ENCODE measurements around the gene HEG1. TPM values are rescaled to one million over a fixed set of nuclear protein-coding genes. Genes with fewer than 3 reads are reported as not detected.
"Not testable (repeated sequence)": the region's sequence is repeated elsewhere in the genome, so short reads cannot be mapped to it uniquely, and the experiment has no call there.

HEG1 gene
- total and polyA plus RNA-seq, 2 donors = 32.9 to 42.1 TPM

DNA sequence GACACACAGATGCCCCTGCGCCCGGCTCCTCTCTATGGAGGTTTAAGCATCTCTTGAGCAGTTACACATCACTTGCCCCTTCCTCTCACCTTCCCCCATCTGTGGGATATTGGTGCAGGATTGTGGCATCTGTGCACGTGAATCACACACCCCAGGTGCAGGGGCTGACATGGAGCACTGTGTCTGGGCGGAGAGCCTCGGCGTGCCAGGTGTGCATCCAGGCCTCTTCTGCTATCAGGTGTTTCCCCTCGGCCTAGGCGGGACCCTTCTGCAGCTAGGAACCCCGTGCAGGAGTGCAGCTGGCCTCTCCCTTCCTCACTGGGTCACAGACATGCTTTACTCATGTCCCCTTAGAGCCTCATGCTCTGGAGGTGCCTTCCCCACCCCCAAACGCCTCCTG, 87.8 kb downstream of the HEG1 start:
- H3K4me3 ChIP-seq (ENCODE audit: low read depth, low read length) = no peak overlapping the region
- 91% methylated on average over 10 of the region's 10 CpGs for WGBS

DNA sequence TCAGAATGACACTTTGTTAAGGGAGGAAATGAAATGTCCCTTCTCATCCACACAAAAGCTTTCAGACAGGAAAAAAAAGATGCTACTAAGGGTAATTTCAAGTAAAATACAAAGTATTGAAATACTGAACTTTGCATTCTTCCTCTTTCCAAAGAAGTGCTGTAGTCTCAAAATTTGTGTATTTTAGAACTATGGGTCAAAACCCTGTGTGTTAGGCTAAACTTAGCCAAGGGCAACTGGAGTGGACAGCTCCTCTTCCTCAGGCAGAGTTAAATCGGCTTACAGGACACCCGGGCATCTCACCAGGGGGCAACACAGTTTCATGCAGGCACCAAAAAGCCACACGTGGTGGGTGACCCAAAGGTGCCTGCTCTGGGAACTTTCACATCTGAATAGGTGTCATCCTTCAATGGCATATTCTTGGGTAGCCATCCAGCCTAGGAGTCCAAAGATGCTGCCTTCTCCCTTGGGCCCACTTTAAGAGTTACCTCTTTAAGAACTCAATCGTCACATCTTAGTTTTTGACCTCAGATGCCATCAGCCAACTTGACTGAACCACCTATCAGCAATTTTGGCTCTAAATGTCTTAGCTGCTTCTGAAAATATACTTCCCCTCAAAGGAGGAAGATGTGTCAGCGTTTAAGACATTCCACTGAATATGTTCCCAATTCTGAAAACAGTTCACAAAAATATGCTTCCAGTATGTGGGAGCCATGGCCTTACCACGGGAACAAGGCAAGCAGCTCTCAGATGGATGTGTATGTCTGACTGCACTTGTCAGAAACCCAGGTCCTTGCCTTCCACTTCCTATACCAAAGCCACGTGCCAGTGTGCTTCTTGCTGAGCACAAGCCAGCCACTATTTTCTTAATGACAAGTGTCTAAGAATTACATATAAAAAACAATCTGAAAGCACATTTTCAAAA, 89.0 kb downstream of the HEG1 start:
- no peak for DNase-seq (ENCODE audit: extremely low spot score)
- Histone ChIP-seq H3K4me1 (ENCODE audit: insufficient read depth) (no peaks in the 10 kb centered on the region), H3K4me3 (ENCODE audit: low read depth, low read length) (no peak overlapping the region), H3K27ac (ENCODE audit: low read depth) (no peak overlapping the region), H3K36me3 (ENCODE audit: insufficient read depth) (no peaks in the 10 kb centered on the region)
- 82% methylated on average over 7 of the region's 7 CpGs for WGBS

More for the DNA sequence above, 87.8 kb downstream of the HEG1 start:
- H3K4me1 ChIP-seq (ENCODE audit: insufficient read depth) = no peaks in the 10 kb centered on the region
- no peak overlapping the region for H3K27ac ChIP-seq (ENCODE audit: low read depth)
- no peak for DNase-seq (ENCODE audit: extremely low spot score)
- no peaks in the 10 kb centered on the region for H3K36me3 ChIP-seq (ENCODE audit: insufficient read depth)

DNA sequence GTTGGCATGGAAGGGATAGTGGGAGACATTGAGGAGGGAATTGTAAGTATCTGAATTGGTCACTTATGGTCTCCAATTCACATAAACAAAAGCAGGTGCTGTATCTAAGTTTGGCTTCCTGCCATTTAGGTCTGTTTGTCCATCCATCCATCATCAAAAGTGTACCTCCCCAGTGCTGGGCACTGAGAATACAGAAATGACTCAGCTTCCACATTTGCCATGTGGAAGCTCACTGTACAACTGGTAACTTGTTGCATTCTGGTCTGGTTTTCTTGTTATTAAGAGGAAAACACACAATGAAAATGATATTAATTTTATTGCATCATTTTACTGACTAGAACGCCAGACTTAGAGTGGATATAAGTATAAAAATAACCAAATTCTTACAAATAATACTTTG, 90.4 kb downstream of the HEG1 start:
- no peaks in the 10 kb centered on the region for H3K4me1 ChIP-seq (ENCODE audit: insufficient read depth)
- no peak overlapping the region for H3K4me3 ChIP-seq (ENCODE audit: low read depth, low read length)
- WGBS = 82% methylated on average over 1 of the region's 1 CpG
- no peak overlapping the region for H3K27ac ChIP-seq (ENCODE audit: low read depth)
- H3K36me3 ChIP-seq (ENCODE audit: insufficient read depth) = no peaks in the 10 kb centered on the region
- DNase-seq (ENCODE audit: extremely low spot score) = no peak

DNA sequence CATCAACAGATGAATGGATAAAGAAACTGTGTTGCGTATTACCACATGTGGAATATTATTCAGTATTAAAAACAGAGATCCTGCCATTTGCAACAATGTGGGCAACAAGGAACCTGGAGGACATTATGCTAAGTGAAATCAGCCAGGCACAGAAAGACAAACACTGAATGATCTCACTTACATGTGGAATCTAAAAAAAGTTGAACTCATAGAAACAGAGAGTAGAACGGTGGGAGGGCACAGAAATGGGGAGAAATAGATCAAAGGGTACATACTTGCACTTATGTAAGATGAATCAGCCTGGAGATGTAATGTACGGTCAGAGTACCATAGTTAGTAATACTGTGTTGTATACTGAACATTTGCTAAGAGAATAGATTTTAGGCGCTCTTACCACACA, 91.4 kb downstream of the HEG1 start:
- Histone ChIP-seq H3K4me3 (ENCODE audit: low read depth, low read length) (no peak overlapping the region), H3K4me1 (ENCODE audit: insufficient read depth) (no peaks in the 10 kb centered on the region), H3K27ac (ENCODE audit: low read depth) (no peak overlapping the region), H3K36me3 (ENCODE audit: insufficient read depth) (no peaks in the 10 kb centered on the region)
- 69% methylated on average over 4 of the region's 4 CpGs for WGBS
- no peak for DNase-seq (ENCODE audit: extremely low spot score)

GRCh38 chr3:124963755-124964154, 92.0 kb downstream of the HEG1 start:
- Histone ChIP-seq H3K36me3 (ENCODE audit: insufficient read depth) (no peaks in the 10 kb centered on the region), H3K4me3 (ENCODE audit: low read depth, low read length) (no peak overlapping the region), H3K4me1 (ENCODE audit: insufficient read depth) (peaks cover 1% of the 10 kb centered on the region), H3K27ac (ENCODE audit: low read depth) (no peak overlapping the region)
- WGBS = 46% methylated on average over 3 of the region's 3 CpGs
- no peak for DNase-seq (ENCODE audit: extremely low spot score)

- DNase-seq (ENCODE audit: extremely low spot score) = no peak
- Histone ChIP-seq H3K4me1 (ENCODE audit: insufficient read depth) (peaks cover 1% of the 10 kb centered on the region), H3K27ac (ENCODE audit: low read depth) (no peak overlapping the region), H3K4me3 (ENCODE audit: low read depth, low read length) (no peak overlapping the region), H3K36me3 (ENCODE audit: insufficient read depth) (no peaks in the 10 kb centered on the region)
- WGBS = 96% methylated on average over 2 of the region's 2 CpGs
These were observed 93.3 kb downstream of the HEG1 start for GRCh38 chr3:124962403-124962940.

- no peak overlapping the region for H3K4me3 ChIP-seq (ENCODE audit: low read depth, low read length)
- DNase-seq (ENCODE audit: extremely low spot score) = no peak
- H3K27ac ChIP-seq (ENCODE audit: low read depth) = no peak overlapping the region
- no peaks in the 10 kb centered on the region for H3K36me3 ChIP-seq (ENCODE audit: insufficient read depth)
- WGBS = 73% methylated on average over 5 of the region's 5 CpGs
- H3K4me1 ChIP-seq (ENCODE audit: insufficient read depth) = peaks cover 1% of the 10 kb centered on the region
These were observed 95.1 kb downstream of the HEG1 start for GRCh38 chr3:124960698-124961097.

DNA sequence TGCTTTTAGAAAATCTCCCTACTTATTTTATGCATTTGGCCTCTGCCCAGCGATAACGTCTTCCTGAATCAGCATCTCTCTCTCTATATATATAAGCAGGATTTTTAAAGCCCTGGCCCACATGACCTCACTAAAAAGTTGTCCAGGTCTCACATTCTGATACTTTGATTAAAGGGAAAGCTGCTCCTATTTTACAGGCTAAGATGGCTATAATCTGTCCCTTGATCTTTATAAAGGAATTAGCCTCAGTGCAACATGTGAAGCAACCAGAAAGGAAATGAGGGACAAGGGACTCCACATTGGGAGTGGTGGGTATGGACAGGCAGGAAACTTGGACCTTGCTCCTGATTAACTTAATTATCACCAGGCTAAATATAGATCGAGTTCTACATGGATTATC, 95.7 kb downstream of the HEG1 start:
- Histone ChIP-seq H3K36me3 (ENCODE audit: insufficient read depth) (no peaks in the 10 kb centered on the region), H3K4me3 (ENCODE audit: low read depth, low read length) (no peak overlapping the region), H3K27ac (ENCODE audit: low read depth) (no peak overlapping the region), H3K4me1 (ENCODE audit: insufficient read depth) (peaks cover 1% of the 10 kb centered on the region)
- 40% methylated on average over 3 of the region's 3 CpGs for WGBS
- DNase-seq (ENCODE audit: extremely low spot score) = no peak

DNA sequence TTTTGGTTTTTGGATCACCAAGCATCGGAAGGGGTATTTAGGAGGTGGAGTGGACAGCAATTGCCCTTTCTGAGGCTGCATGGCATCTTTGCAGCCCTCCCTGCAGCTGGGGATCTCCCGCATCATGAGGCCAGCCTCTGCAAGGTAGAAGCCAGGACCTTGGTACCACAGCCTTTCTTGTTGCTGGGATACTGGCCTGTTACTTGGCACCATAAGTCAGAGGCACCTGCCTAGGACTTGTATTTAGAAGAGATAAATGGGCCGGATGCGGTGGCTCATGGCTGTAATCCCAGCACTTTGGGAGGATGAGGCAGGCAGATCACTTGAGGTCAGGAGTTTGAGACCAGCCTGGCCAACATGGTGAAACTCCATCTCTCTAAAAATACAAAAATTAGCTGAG, 97.8 kb downstream of the HEG1 start:
- not testable (repeated sequence) for H3K27ac ChIP-seq (ENCODE audit: low read depth); H3K4me1 ChIP-seq (ENCODE audit: insufficient read depth); H3K4me3 ChIP-seq (ENCODE audit: low read depth, low read length); H3K36me3 ChIP-seq (ENCODE audit: insufficient read depth); DNase-seq (ENCODE audit: extremely low spot score)
- WGBS = 90% methylated on average over 4 of the region's 4 CpGs

GRCh38 chr3:124952282-124952855, 103.4 kb downstream of the HEG1 start:
- WGBS = 73% methylated on average over 5 of the region's 5 CpGs

GRCh38 chr3:124951511-124952281, 104.1 kb downstream of the HEG1 start:
- Histone ChIP-seq H3K4me1 (ENCODE audit: insufficient read depth) (no peaks in the 10 kb centered on the region), H3K36me3 (ENCODE audit: insufficient read depth) (no peaks in the 10 kb centered on the region), H3K27ac (ENCODE audit: low read depth) (no peak overlapping the region), H3K4me3 (ENCODE audit: low read depth, low read length) (no peak overlapping the region)
- WGBS = 84% methylated on average over 8 of the region's 8 CpGs
- DNase-seq (ENCODE audit: extremely low spot score) = no peak

More at GRCh38 chr3:124952282-124952855, 103.4 kb downstream of the HEG1 start:
- no peaks in the 10 kb centered on the region for H3K36me3 ChIP-seq (ENCODE audit: insufficient read depth)
- no peak for DNase-seq (ENCODE audit: extremely low spot score)
- no peaks in the 10 kb centered on the region for H3K4me1 ChIP-seq (ENCODE audit: insufficient read depth)
- no peak overlapping the region for H3K27ac ChIP-seq (ENCODE audit: low read depth)
- H3K4me3 ChIP-seq (ENCODE audit: low read depth, low read length) = no peak overlapping the region

- no peak for DNase-seq (ENCODE audit: extremely low spot score)
- WGBS = 73% methylated on average over 3 of the region's 3 CpGs
- Histone ChIP-seq H3K36me3 (ENCODE audit: insufficient read depth) (no peaks in the 10 kb centered on the region), H3K4me1 (ENCODE audit: insufficient read depth) (no peaks in the 10 kb centered on the region), H3K27ac (ENCODE audit: low read depth) (no peak overlapping the region), H3K4me3 (ENCODE audit: low read depth, low read length) (no peak overlapping the region)
These were observed 105.8 kb downstream of the HEG1 start for GRCh38 chr3:124950026-124950425.

GRCh38 chr3:124942613-124943012, 113.2 kb downstream of the HEG1 start:
- 89% methylated on average over 2 of the region's 2 CpGs for WGBS
- H3K27ac ChIP-seq (ENCODE audit: low read depth) = no peak overlapping the region
- H3K36me3 ChIP-seq (ENCODE audit: insufficient read depth) = no peaks in the 10 kb centered on the region
- H3K4me1 ChIP-seq (ENCODE audit: insufficient read depth) = no peaks in the 10 kb centered on the region
- no peak overlapping the region for H3K4me3 ChIP-seq (ENCODE audit: low read depth, low read length)
- no peak for DNase-seq (ENCODE audit: extremely low spot score)
